Astrocyte of the spinal cord (primary cell): ENCODE measurements around the gene CACNA1C.

Experiments used
- DNase-seq: peaks from one replicate; pipeline ENCODE4 v3.0.0; 2011; ENCODE audit warnings: low read depth, low spot score
- H3K4me3 ChIP-seq: 2 replicates; pipeline ENCODE4 v1.5.1; 2011; ENCODE audit warnings: low read depth, mild to moderate bottlenecking, low read length, moderate library complexity
- CTCF ChIP-seq: IDR thresholded peaks from 2 replicates; pipeline ENCODE4 v1.5.1; 2012; ENCODE audit warnings: low read depth, mild to moderate bottlenecking, low read length, inconsistent platforms
- in situ Hi-C: cut with HindIII; loops from 2 replicates; pipeline ENCODE4 v1.10.0; 2017; ENCODE audit warnings: low sequenced_read_pairs

The CACNA1C gene

DNA sequence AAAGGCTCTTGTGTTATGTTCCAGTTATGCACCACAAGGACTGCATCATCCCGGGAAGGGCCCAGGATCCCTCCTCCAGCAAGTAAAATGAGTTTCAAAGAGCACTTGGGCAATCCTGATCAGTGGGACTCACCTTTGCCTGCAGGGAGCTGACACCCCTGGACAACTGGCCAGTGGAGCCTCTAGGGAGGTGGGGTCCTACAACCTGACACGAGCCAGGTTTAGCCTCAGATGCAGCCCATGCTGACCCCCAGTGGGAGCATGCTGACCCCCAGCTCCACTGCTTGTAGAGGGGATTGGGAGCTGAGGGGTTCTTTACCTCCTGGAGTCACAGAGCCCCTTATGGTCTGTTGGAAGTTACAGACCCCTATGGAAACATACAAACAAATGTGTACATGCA, 365.8 kb downstream of the CACNA1C start:
- no peak for DNase-seq
- TF ChIP-seq CTCF: no peak
- in situ Hi-C loops: no loop called here
- no peak overlapping the region for H3K4me3 ChIP-seq

GRCh38 chr12:2422591-2422990, 369.8 kb downstream of the CACNA1C start:
- no peak overlapping the region for H3K4me3 ChIP-seq
- in situ Hi-C loops: no loop called here
- no peak for DNase-seq
- TF ChIP-seq CTCF: no peak

- no peak for DNase-seq
- no peak overlapping the region for H3K4me3 ChIP-seq
- TF ChIP-seq CTCF: no peak
- in situ Hi-C loops: no loop called here
Measured at GRCh38 chr12:2429032-2429431, 376.2 kb downstream of the CACNA1C start.

GRCh38 chr12:2431810-2432209, 379.0 kb downstream of the CACNA1C start:
- DNase-seq: no peak
- no peak for TF ChIP-seq CTCF
- H3K4me3 ChIP-seq: no peak overlapping the region
- in situ Hi-C loops: no loop called here

GRCh38 chr12:2432856-2433255, 380.1 kb downstream of the CACNA1C start:
- in situ Hi-C loops: no loop called here
- no peak for TF ChIP-seq CTCF
- DNase-seq: no peak
- H3K4me3 ChIP-seq: no peak overlapping the region

- no peak overlapping the region for H3K4me3 ChIP-seq
- TF ChIP-seq CTCF: no peak
- in situ Hi-C loops: no loop called here
- no peak for DNase-seq
Measured at GRCh38 chr12:2435511-2435910, 382.7 kb downstream of the CACNA1C start.
